Measurements from ENCODE around the gene GAPDH.
"Not testable (repeated sequence)": the region's sequence is repeated elsewhere in the genome, so short reads cannot be mapped to it uniquely, and the experiment has no call there.

Gene GAPDH

DNA sequence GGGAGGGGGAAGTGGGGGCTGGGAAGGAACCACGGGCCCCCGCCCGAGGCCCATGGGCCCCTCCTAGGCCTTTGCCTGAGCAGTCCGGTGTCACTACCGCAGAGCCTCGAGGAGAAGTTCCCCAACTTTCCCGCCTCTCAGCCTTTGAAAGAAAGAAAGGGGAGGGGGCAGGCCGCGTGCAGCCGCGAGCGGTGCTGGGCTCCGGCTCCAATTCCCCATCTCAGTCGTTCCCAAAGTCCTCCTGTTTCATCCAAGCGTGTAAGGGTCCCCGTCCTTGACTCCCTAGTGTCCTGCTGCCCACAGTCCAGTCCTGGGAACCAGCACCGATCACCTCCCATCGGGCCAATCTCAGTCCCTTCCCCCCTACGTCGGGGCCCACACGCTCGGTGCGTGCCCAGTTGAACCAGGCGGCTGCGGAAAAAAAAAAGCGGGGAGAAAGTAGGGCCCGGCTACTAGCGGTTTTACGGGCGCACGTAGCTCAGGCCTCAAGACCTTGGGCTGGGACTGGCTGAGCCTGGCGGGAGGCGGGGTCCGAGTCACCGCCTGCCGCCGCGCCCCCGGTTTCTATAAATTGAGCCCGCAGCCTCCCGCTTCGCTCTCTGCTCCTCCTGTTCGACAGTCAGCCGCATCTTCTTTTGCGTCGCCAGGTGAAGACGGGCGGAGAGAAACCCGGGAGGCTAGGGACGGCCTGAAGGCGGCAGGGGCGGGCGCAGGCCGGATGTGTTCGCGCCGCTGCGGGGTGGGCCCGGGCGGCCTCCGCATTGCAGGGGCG, at the start of gene GAPDH:
TSS of gene GAPDH (plus strand) at position 595 of the 772 bp plus-strand sequence. CDS start 316 bp downstream, outside the sequence.
- DNase-seq (ENCODE audit: low read depth): peak; percentile 99

DNA sequence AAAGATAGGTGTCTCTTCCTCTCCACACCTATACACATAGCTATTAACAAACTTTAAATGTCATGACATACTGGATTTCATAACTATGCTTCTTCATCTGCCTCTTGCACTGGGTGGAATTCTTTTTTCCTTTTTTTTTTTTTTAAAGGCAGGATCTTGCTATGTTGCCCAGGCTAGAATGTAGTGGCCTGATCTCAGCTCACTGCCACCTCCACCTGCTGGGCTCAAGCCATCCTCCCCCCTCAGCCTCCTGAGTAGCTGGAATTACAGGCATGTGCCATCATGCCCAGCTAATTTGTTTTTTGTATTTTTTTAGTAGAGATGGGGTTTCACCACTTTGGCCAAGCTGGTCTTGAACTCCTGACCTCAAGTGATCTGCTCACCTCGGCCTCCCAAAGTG, 46.1 kb upstream of the GAPDH start:
- no peak for DNase-seq (ENCODE audit: low read depth)

DNA sequence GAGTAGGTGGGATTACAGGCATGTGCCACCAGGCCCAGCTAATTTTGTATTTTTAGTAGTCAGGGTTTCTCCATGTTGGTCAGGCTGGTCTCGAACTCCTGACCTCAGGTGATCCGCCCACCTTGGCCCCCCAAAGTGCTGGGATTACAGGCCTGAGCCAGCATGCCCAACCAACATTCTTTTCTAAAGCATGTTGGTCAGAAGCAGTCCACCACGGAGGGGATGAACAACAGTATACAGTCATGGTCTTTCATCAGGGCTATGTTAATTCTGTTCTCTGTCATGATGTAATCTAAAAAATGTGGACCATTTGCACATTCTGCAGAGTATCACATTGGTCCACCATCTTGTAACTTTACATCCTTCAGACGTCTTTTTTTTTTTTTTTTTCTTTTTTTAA, 44.9 kb upstream of the GAPDH start:
- no peak for DNase-seq (ENCODE audit: low read depth)

- not testable (repeated sequence) for DNase-seq (ENCODE audit: low read depth)
Measured at GRCh38 chr12:6490673-6491072, 43.6 kb upstream of the GAPDH start.

DNA sequence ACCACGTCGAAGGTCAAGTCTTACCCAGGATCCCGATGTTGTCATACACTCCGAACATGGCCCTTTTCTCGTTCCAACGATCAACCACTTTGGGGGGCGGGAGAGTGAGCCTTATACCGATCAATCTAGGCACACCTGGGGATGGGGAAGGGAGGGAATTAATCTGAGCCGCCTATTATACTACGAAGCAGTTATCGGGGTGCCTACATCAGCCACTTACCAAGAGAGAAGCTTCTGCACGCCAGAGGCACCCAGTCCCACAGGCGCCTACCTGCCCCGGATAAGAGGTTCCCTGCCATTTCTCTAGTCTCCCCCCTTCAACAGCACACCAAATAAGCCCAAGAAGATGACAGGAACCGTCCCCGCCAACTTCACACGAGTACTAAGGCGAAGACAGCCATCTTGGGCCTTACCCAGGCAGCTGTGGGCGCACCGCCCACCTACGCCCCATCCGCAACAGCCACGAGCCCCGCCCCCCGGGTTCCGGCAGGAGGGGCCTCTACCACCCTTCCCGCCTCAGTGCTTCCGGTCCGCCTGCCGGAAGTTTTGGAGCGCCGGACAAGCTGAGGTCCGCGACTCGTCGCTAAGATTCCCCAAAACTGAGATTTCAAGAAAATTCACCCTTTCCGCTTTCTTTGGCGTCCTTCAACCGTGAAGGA, 41.4 kb upstream of the GAPDH start, which contains the start of gene MRPL51:
TSS of gene MRPL51 (minus strand) at position 425 of the 659 bp plus-strand sequence. CDS start at position 299, 126 bp downstream.
- peak; percentile 97 for DNase-seq (ENCODE audit: low read depth)

GRCh38 chr12:6493497-6494257, 40.6 kb upstream of the GAPDH start, which contains the start of gene NCAPD2:
TSS of gene NCAPD2 (plus strand) at chr12:6494102. CDS start at chr12:6495099, 997 bp downstream.
- DNase-seq (ENCODE audit: low read depth): peak; percentile 98

GRCh38 chr12:6494258-6494743, 40.0 kb upstream of the GAPDH start:
- peak; percentile 49 for DNase-seq (ENCODE audit: low read depth)

GRCh38 chr12:6494968-6495367, 39.3 kb upstream of the GAPDH start:
- peak; percentile 28 for DNase-seq (ENCODE audit: low read depth)

DNA sequence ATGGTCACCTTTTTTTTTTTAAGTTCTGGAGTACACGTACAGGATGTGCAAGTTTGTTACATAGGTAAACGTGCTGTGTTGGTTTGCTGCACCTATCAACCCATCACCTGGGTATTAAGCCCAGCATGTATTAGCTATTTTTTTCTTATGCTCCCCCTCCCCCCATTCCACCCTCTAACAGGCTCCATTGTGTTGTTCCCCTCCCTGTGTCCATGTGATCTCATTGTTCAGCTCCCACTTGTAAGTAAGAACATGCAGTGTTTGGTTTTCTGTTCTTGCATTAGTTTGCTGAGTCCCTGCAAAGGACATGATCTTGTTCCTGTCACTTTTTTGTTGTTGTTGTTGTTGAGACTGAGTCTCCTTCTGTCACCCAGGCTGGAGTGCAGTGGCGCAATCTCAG, 37.0 kb upstream of the GAPDH start:
- not testable (repeated sequence) for DNase-seq (ENCODE audit: low read depth)

GRCh38 chr12:6500466-6500865, 33.9 kb upstream of the GAPDH start:
- DNase-seq (ENCODE audit: low read depth): no peak

GRCh38 chr12:6507102-6507998, 27.0 kb upstream of the GAPDH start:
- DNase-seq (ENCODE audit: low read depth): no peak

DNA sequence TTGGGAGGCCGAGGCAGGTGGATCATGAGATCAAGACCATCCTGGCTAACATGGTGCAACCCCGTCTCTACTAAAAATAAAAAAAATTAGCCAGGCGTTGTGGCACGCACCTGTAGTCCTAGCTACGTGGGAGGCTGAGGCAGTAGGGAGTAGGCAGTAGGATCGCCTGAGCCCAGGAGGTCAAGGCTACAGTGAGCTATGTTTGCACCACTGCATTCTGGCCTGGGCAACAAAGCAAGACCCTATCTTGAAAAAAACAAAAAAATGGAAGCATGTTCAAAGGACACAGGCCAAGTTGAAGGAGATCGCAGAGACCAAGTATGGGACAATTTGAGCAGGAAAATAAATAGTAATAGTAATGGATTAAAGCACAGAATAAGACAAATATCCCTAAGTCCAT, 26.2 kb upstream of the GAPDH start:
- DNase-seq (ENCODE audit: low read depth): no peak

- no peak for DNase-seq (ENCODE audit: low read depth)
Measured at GRCh38 chr12:6520186-6520585, 14.1 kb upstream of the GAPDH start.

GRCh38 chr12:6522193-6522592, 12.1 kb upstream of the GAPDH start:
- DNase-seq (ENCODE audit: low read depth): no peak

DNA sequence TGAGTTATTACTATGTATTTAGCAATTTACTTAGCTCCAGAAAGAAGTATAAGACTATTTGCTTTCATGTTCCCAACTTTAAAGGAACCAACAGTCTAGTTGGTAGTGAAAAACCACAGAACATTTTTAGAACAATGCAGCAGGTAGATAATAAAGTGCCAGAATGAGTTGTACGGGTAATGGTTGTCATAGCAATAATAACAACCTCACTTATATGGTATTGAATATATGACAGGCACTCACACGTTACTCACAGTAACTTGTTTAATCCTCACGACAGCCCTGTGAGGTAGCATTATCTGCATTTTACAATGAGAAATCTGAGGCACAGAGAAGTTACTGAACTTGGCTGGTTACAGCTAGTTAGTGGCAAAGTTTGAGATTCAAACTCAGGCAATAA, 10.6 kb upstream of the GAPDH start:
- no peak for DNase-seq (ENCODE audit: low read depth)

DNA sequence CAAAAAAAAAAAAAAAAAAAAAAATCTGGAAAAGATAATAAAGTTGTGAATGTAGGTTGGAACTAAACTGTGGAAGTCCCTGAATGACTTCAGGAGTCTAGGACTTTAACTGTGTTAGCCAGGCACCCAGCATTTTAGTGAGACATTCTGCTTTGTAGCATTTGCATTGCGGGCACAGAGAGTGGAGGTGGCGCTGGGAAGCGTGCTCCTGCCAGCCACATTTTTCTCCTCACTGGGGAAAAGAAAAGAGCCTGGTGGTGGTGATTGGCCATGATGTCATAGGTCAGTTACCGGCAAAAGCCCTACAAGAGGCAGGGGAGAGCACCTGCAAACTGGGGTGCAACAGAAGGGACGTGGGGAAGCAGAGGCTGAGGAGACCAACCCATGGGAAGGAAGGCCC, 9.7 kb upstream of the GAPDH start:
- DNase-seq (ENCODE audit: low read depth): no peak

DNA sequence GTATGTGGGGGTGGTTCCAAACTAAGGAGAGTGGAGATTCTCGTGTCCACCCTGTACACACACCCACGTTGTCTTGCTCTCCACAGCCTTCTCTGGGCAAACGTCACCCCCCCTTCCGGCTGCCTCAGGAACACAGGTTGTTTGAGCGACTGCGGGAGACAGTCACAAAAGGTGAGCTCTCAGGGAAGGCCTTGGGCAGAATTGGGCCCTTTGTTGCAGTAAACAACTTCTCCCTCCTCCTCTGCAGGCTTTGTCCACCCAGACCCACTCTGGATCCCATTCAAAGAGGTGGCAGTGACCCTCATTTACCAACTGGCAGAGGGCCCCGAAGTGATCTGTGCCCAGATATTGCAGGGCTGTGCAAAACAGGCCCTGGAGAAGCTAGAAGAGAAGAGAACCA, 8.1 kb upstream of the GAPDH start:
- DNase-seq (ENCODE audit: low read depth): no peak

DNA sequence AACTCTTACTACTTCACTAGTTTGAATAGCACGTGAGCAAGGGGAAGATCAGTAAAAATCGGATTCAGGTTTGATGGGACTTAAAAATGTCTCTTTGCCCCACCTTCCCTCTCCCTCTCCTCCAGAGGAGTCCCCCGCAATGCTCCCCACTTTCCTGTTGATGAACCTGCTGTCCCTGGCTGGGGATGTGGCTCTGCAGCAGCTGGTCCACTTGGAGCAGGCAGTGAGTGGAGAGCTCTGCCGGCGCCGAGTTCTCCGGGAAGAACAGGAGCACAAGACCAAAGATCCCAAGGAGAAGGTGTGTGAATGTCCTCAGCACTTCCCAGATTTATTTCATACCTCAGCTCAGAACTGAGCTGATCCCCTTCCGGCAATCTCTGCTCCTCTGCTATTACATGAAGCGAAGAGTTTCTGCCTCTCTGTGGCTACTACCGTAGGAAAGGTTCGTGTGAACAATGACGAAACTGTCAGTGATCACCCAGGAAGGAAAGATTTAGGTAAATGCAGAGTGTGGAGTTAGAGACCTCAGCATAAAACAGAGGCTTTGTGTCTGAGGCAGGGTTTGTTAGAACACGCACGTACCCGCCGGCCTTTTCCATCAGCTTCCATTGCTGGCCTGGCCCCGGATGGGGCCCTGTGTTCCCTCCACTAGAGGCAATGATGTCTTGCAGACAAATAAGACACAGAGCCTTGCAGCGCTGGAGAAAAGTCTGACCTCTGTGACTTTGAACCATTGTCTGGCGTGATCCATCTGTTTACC, 7.4 kb upstream of the GAPDH start:
- no peak for DNase-seq (ENCODE audit: low read depth)

GRCh38 chr12:6527711-6528110, 6.6 kb upstream of the GAPDH start:
- no peak for DNase-seq (ENCODE audit: low read depth)

- no peak for DNase-seq (ENCODE audit: low read depth)
Measured at GRCh38 chr12:6528539-6529235, 5.6 kb upstream of the GAPDH start.
